Activated CD8-positive, alpha-beta memory T cell treated with anti-CD3 and anti-CD28 coated beads, Interleukin-2, amount 50 U/mL, for 24 hours (primary cell): Measurements from ENCODE around the gene KBTBD3.
"Not testable (repeated sequence)": the region's sequence is repeated elsewhere in the genome, so short reads cannot be mapped to it uniquely, and the experiment has no call there.

Experiments used
- DNase-seq: peaks from one replicate; pipeline ENCODE4 v3.0.0-alpha.2; 2020; ENCODE audit errors: extremely low read depth

Gene KBTBD3

GRCh38 chr11:106061954-106062949, 14.9 kb downstream of the KBTBD3 start:
- no peak for DNase-seq

- no peak for DNase-seq
These were observed 15.8 kb downstream of the KBTBD3 start for GRCh38 chr11:106061249-106061784.

- DNase-seq, result no peak
These were observed 17.5 kb downstream of the KBTBD3 start for GRCh38 chr11:106059617-106060016.

- DNase-seq, result not testable (repeated sequence)
These were observed 18.8 kb downstream of the KBTBD3 start for GRCh38 chr11:106058377-106058776.

- DNase-seq, result no peak
These were observed 26.0 kb downstream of the KBTBD3 start for GRCh38 chr11:106051103-106051502.

- DNase-seq, result no peak
These were observed 27.2 kb downstream of the KBTBD3 start for GRCh38 chr11:106049727-106050476.

- DNase-seq, result no peak
These were observed 29.5 kb downstream of the KBTBD3 start for GRCh38 chr11:106047631-106048030.

- DNase-seq, result no peak
These were observed 33.6 kb downstream of the KBTBD3 start for GRCh38 chr11:106043540-106043939.

GRCh38 chr11:106032861-106033260, 44.3 kb downstream of the KBTBD3 start:
- DNase-seq, result no peak

- no peak for DNase-seq
These were observed 45.2 kb downstream of the KBTBD3 start for GRCh38 chr11:106031936-106032335.

- DNase-seq, result no peak
These were observed 45.8 kb downstream of the KBTBD3 start for GRCh38 chr11:106031202-106031810.

- no peak for DNase-seq
These were observed 46.5 kb downstream of the KBTBD3 start for GRCh38 chr11:106030609-106031008.

- DNase-seq, result no peak
These were observed 54.3 kb downstream of the KBTBD3 start for GRCh38 chr11:106022795-106023275.

- DNase-seq, result peak; percentile 97
These were observed 55.0 kb downstream of the KBTBD3 start, which contains the start of gene MSANTD4 for GRCh38 chr11:106021967-106022794. MSANTD4 (minus strand) TSS chr11:106022240; CDS start chr11:106010917, 11,323 bp downstream.

GRCh38 chr11:106021181-106021966, 55.8 kb downstream of the KBTBD3 start:
- DNase-seq, result no peak

GRCh38 chr11:106017093-106017492, 60.1 kb downstream of the KBTBD3 start:
- DNase-seq, result no peak

- no peak for DNase-seq
These were observed 62.1 kb downstream of the KBTBD3 start for GRCh38 chr11:106015066-106015465.

- DNase-seq, result no peak
These were observed 62.5 kb downstream of the KBTBD3 start for GRCh38 chr11:106014620-106015019.

- no peak for DNase-seq
These were observed 63.1 kb downstream of the KBTBD3 start for GRCh38 chr11:106014035-106014434.

- no peak for DNase-seq
These were observed 64.4 kb downstream of the KBTBD3 start for GRCh38 chr11:106012744-106013143.
